Inflammatory macrophage treated with lipopolysaccharide for 1 hour (primary cell): ENCODE data around the gene DYNC1H1.
A peak's percentile ranks its signal among the peaks of the same experiment; 100 is the strongest.

Experiments used
- DNase-seq, 2 donors: peaks; one replicate each; pipeline ENCODE4 v3.0.0-alpha.2; 2020 to 2022

The DYNC1H1 gene

DNA sequence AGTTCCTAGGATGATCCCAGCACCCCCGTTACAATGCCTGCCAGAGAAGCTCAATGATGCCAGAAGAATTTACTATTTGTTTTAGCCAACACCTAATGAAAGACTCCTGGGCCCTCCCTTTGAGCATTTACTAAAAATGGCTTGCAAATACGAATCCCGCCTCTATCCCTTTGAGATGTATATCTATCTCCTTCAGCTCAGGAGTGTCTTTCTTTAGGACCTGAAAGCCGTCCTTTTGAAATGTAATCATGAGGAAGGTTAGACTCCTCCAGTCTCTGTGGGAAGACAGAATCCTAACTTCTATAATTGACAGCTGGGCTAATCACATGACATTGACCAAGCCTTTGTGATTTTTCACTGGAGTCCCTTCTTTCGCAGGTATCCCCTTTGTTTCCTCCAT is 19.2 kb upstream of the DYNC1H1 start:
- DNase-seq: no peak

DNA sequence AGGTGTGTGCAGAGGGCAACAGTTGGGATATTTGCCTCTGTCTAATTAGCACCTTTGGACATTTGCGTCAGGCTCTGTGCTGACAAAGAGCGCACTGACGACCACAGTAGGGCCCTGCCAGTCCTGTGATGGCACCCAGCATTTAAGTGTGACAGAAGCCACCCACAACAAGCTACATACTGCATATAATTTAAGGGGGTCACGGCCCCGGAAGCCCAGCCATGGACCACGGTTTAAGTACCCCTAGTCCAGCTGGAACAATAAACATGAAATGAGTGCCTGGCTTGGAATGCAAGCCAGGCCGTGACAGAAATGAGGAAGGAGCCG is 16.8 kb upstream of the DYNC1H1 start:
- no peak for DNase-seq

DNA sequence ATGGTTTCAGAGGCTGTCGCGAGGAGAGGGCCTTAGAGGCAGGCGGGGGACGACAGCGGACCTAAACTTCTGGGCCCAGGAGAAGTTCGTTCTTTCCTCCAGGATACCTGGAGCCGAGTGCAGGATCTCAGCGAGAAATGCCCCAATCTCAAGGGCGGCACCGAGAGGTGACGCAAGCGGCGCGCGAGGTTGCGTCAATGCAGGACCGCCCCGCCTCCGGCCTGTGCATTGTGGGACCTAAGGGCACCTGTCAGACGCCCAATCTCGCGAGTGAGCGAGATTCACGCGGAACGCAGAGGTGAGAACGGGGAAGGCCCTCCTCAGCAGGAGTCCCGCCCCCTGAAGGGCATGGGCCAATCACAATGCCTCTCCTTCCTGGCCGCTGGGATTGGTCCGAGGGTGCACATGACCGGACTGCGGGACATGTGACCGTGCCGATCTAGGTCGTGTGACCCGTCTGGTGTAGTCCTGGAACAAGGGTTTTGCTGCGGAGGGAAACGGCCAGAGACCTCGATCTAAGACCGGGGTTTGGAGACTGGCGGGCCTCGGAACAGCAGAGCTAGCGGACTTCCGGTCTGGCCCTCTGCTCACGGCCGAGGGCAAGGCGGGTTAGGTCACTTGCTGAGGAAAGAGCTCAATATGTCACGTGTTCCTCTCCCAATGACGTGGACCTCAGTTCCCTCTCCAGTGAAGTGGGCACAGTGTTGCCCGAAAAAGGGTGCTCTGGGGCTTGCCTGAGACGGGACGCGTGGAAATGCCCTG is 16.3 kb upstream of the DYNC1H1 start:
- DNase-seq: peak; percentile 100

DNA sequence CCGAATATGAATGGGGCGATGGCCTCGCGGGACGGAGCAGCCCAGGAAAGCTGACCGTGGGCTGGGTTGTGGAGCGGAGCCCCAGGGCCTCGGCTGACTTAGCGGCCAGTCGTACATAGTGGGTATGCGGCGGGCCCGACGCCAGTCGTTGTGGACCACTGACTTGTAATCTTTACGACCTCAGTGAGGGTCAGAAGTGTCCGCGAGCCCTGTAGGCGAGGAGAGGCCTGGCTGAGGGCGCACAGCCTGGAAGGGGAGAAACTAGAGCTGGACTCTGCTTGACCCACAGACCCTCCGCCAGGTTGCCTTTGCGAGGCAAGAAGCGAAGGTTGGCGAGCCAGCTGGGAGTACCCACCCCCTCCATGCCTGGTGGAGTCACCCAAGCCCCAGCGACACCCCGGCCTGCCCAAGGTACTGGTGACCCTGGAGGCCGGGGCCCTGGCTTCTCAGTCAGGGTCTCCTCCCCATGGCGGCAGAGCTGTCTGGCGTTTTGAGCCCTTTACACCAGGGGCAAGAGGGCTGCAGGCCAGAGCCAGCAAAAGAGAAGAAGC is 15.6 kb upstream of the DYNC1H1 start:
- no peak for DNase-seq

DNA sequence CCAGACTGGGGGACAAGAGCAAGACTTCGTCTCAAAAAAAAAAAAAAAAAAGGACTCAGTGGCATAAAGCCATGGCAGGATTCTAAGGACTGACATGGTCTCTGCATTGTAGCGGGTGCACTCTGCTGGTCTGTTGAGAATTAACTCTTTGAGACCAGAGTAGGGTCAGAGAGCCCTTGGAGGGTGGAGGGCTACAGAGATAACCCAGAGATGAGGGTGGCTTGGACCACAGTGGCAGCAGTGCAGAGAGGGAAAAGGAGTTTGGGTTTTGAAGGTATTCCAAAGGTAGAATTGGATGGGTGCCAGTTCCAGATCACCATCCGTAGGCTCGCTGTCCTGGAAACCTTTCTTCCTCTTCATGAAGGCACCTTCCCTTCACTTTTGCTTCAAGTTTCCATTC is 14.3 kb upstream of the DYNC1H1 start:
- no peak for DNase-seq

DNA sequence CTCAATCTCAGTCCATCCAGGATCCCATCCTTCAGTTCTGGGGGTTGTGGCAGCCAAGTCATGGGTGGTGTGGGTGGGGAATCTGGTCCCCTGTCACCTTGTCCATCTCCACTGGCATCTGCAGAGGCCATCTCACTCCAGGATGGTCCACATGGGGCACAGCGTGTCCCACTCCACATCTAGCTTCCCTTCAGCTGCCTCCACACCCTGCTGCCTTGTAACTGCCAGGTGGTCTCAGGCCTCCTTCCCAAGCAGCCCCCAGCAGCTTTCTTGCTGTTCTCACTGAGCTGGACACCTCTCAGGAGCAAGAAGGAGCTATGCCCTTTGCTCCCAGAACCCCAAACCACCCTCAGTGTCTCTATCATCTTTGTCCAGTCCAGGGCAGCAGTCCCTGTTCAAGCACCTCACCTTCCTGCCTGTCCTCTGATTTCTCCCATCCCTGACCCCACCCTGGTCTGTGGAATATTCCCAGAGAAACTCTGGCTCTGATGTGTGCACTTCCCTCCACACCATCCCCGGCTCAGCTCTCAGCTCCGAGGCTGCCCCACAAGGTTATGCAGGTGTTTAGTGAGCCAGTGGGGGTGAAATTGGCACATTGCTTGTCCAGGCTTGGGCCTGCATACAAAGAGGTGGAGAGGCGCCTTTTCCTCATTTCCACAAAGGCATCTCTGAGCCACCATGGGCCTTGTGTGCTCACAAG is 13.7 kb upstream of the DYNC1H1 start:
- DNase-seq: no peak

DNA sequence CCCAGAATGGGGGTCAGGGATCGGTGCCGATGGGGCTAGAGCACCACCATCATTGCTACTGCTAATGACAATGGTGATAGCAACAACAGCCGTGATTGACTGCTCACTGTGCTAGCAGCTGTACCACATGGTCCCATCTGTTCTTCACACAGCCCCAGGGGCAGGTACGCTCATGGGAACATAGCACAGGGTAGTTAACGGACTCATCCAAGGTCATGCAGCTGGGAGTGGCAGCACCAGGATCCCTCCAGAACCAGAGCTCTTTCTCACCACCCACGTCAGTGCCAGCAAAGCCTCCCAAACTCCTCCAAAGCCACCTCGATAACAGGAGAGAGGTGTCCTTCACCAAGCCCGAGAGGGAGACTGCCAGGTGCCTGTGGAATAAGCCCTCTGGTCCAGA is 11.2 kb upstream of the DYNC1H1 start:
- no peak for DNase-seq

DNA sequence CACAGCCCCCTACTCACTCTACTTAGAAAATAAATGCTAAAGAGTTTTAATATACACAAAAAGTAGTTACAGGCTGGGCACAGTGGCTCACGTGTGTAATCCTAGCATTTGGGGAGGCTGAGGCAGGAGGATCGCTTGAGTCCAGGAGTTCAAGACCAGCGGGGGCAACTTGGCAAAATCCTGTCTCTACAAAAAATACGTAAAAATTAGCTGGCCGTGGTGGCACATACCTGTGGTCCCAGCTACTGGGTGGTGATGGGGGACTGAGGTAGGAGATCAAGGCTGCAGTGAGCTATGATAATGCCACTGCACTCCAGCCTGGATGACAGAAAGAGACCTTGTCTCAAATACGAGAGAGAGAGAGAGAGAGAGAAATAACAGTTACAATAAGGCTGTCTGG is 9.9 kb upstream of the DYNC1H1 start:
- no peak for DNase-seq

DNA sequence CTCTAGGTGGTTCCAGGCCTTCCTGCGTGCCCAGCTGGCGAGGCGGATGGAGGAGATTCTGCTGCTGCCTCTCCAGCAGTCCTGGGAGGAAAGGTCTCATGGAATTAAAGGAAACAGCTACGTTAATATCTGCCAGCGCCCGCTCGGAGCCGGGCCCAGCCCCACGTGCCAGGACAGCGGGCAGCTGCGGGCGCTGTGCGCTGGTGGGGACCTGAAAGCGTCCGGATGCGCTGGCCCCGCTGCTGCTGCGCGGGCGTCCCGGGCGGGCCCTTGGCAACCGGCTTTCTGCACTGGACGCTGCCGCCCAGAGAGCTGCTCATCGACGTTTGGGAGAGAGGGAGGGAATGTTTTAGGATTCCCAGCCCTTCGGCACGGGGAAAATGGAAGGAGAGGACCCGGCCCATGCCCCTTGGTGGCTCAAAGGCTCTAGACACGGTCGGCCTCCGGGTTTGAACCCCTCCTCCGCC is 8.6 kb upstream of the DYNC1H1 start:
- no peak for DNase-seq

DNA sequence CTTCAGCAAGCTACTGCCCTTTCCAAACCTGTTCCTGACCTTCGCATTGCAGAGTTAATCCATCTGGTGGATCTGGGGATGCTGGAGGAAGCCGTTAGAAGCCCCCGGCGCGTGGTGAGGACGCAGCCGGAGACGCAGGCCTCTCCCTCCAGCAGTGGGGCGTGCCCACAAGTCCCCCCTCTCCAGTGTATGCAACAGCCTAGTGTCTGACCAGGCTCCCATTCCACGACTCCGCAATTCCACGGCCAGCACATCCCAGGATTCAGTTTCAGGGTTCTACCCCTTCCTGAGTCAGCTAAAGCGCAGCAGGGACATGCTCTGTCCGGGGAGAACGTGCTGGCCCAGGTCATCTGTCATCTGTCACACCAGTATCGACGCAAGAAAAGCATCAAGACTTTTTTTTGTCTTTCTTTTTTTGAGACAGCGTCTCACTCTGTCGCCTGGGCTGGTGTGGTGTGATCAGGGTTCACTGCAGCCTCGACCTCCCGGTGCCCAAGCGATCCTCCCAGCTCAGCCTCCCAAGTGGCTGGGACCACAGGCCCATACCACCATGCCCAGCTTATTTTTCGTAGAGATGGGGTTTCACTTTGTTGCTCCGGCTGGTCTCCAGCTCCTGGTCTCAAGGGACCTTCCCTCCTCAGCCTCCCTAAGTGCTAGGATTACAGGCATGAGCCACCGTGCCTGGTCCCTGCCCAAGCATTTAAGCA is 8.0 kb upstream of the DYNC1H1 start:
- no peak for DNase-seq

DNA sequence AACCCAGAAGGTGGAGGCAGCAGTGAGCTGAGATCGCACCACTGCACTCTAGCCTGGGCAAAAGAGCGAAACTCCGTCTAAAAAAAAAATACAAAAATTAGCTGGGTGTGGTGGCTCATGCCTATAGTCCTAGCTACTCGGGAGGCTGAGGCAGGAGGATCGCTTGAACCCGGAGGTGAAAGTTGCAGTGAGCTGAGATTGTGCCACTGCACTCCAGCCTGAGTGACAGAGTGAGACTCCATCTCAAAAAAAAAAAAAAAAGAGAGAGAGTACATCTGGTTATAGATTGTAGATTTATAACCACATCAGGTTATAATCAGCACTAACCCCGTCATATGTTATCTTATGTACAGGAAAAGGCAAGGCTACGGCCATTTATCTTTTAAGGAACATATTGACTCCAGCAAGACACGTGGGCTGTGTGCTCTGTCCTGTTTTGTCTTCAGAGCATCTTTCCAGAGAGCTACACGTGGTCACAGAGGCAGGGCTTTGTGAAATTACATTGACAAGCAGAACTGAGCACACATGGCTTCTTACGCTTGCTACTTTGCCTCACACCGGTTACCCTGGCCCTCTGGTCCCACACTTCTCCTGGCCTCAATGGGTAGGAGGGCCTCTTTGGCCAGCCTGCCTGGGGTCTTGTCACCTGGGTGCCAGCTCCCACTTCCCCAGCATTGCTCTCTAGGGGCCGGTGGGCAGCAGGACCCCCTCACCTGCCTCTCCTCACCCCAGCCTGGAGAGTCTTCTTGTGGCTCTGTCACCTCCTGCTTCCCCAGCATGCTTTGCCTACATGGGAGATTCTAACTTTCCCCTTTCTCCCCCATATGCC is 6.8 kb upstream of the DYNC1H1 start:
- no peak for DNase-seq

DNA sequence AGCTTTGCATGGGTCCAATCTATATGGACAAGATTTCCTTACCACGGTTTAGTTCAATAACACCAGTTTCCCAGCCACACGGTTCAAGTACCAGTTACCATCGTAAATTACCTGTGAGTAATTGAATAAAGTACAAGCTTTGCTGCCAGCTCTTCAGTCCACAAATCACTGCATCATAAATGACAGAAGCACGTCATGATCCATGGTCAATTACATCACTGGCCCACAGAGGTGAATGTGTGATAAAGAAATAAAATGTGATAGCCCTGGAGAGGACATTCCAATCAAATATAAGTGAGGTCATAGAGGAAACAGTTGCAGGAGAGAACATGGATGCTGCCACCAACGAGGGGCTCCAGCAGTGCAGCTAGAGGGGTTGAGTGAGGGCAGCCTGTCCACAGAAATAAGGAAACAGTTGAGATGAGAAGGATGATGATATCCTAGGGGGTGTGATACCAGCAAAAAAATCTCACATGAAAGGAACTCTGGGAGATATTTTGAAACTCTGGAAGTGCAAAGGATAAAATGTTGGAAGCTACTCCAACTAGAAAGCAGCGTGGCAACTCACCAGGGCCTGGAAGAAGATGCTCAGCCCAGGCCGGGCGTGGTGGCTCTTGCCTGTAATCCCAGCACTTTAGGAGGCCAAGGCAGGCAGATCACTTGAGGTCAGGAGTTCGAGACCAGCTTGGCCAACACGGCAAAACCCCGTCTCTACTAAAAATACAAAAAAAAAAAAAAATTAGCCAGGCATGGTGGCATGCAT is 5.8 kb upstream of the DYNC1H1 start:
- DNase-seq: no peak

DNA sequence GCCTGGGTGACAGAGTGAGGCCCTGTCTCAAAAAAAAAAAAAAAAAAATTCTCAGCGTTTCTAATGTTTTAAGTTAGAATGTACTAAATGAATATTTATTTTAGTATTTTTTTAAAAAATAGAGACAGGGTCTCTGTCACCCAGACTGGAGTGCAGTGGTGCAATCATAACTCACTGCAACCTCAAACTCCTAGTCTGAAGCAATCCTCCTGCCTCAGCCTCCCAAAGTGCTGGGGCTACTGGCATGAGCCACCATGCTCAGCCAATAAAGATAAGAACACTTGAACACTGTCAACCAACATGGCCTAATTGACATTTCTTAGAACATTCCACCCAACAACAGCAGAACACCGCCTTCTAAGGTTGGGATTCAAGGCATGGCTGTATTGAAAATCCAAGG is 5.1 kb upstream of the DYNC1H1 start:
- DNase-seq: no peak

DNA sequence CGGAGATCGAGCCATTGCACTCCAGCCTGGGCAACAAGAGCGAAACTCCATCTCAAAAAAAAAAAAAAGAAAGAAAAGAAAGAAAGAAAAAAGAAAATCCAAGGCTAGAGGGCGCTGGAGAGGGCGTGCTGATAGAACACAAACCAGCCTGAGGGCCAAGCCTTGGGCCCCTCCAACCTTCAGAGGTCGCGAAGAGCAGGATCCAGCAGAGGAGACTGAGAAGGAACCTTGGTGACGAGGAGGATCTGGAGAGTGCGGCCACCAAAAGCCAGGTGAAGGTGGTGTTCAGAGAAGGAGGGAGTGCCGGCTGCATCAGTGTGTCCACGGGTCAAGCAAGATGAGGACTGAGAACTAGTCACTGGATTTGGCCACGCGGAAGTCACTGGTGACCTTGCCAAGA is 4.1 kb upstream of the DYNC1H1 start:
- DNase-seq: peak in 1 of 2 donors; percentile 59

DNA sequence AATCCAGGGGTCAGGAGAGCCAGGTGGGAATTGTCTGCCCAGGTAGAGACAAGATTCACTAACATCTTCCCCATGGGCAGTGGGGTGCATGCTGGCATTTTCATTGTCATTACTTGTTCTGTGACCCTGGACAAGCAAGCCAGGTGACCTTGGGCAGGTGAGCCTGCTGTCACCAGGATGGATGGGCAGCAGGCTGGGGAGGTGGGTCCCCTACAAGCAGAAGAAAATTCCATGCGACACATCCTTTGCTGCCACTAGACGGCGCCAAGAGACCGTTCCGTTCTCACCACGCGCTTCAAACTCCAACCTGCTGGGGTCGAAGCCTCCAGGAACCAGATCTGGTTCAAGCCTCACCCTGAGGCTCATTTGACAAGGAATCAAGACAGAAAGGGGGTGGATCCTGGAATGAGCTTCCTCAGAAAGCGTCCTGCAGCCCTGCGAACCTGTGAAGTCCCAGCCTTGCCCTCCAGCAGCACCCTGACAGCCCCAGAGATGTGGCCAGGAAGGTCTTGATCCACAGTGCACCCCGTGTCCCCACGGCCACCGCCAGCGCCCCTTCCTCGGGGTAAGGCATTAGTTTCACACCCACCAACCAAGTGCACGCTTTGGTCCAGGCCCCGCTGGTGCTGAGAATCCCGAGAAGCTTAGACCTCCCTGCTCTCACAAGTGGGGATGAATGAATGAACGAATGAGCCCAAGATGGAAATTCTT is 3.2 kb upstream of the DYNC1H1 start:
- peak; percentile 58 to 84 for DNase-seq

DNA sequence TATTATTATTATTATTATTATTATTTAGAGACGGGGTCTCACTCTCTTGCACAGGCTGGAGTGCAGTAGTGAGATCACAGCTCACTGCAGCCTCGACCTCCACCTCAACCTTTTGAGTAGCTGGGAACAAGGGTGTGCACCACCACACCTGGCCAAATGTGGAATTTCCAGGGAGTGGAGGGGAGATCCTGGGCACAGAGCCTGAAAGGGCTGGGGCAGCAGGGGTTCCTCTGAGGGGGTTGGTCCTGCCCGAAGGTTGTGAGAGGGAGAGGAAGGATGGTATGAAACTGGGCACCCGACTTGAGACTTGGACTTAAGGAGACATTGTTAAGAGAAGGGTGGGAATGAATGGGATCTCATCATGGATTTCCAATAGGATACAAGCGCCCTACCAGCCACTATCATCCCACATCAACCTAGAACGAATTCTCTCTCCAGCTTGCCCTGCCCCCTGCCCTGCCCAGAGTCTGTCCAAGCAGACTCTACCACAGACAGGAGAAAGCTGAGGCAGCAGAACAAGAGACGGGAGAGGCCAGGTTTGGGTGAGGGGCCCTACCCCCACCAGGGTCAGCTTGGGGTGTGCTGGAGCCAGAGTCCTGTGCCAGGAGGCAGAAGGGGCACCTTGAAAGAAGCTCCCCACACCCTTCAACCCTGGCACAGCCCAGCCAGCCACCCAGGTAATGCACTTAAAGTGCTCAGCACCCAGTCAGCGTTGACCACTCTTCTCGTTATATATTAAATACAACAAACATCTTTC is 2.4 kb upstream of the DYNC1H1 start:
- no peak for DNase-seq

DNA sequence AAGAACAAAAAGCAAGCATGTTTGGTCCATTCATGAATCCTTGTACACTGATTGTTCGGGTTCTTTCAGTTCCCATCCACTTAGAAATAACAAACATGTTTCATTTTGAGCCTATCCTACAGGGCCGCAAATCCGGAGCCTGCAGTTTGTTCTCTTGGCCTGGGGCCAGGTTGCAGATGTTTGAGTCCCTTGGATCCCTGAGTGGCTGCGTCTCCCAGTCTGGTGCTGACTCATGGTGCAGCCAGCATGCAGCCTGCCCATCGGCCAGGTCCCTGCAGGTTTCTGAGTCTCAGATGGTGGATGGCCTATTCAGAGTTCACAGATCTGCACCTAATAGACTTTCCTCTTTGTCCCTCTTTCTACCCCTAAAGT is 1.9 kb upstream of the DYNC1H1 start:
- DNase-seq: no peak

DNA sequence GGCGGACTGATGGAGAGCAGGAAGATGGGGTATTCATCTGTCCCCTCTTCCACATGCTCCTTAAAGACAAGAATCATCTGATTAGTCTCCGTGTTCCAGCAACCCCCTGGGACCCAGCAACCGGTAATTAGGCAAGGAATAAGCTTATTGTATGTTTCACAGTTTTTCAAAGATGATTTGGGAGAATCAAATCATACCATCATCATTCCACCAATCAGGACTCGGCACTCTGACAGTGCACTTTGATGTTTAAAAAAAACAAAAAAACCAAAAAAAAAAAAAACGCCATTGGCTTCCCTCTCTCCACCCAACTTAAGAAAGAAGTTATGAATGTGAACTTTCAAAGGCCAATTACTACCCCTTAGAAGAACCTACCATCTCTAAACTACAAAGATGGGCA is 1.3 kb upstream of the DYNC1H1 start:
- no peak for DNase-seq

DNA sequence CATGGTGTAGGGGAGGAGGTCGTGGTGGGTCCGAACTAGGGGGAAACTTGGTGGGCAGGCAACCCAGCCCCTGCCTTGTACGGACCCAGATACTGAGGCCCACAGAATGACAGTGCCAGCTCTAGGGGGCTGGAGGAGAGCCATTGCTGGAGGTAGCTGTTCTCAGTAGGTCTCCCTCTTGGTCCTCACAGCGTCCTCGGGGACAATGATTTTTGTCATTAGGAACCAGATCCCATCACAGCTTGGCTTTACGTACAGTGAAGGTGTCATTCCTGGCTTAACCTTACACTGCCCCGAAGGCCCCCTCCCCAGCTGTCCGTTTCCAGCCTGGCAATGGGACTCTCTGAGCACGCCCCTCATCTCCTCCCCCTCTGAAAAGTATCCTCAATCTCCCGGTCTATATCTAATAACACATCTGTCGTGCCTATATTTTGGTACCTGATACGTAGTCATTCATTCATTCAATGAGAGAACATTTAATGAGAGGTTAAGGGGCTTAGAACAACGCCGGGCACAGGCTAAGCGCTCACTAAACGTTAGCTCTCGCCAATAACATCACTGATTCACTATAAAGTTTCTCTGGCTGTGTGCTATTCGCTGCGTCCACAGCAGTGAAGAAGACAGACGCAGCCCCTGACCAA is 597 bp upstream of the DYNC1H1 start:
- no peak for DNase-seq

DNA sequence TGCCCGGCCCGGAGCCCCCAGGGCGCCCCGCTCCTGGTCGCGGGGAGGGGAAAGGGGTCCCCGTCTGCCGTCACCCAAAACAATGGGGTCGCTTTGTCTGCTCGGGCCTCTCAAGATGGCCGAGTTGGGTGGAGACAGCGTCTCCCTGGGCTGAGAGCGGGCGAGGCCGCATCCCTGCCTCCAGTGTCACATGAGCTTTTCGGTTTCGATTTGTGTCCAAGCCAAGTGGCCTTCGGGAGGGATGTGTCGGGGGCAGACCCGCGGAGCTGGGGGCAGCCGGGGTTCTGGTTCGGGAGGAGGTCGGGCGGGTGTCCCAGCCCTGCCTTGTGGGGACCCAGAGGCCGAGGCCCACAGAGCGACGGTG is 790 bp downstream of the DYNC1H1 start:
- DNase-seq: peak; percentile 82 to 84
